NCI-H128 (cell line): ENCODE measurements around the gene SGSM1.

ENCODE experiments used
- DNase-seq: peaks from one replicate; lab custom pipeline; 2025; ENCODE audit not compliant: unreplicated experiment; lab: John Stamatoyannopoulos, UW

The SGSM1 gene

GRCh38 chr22:24807284-24807950, 1.4 kb downstream of the SGSM1 start:
- no peak for DNase-seq

- no peak for DNase-seq
Measured at GRCh38 chr22:24809331-24809730, 3.3 kb downstream of the SGSM1 start.

GRCh38 chr22:24810043-24810749, 4.2 kb downstream of the SGSM1 start:
- DNase-seq, result no peak

GRCh38 chr22:24812950-24813775, 7.2 kb downstream of the SGSM1 start:
- DNase-seq, result no peak

- no peak for DNase-seq
Measured at GRCh38 chr22:24813861-24814770, 8.1 kb downstream of the SGSM1 start.

- DNase-seq, result no peak
Measured at GRCh38 chr22:24816806-24817205, 10.8 kb downstream of the SGSM1 start.

- no peak for DNase-seq
Measured at GRCh38 chr22:24819487-24819886, 13.5 kb downstream of the SGSM1 start.

- DNase-seq, result no peak
Measured at GRCh38 chr22:24819911-24820461, 14.0 kb downstream of the SGSM1 start.

- DNase-seq, result no peak
Measured at GRCh38 chr22:24822471-24822870, 16.5 kb downstream of the SGSM1 start.

- DNase-seq, result no peak
Measured at GRCh38 chr22:24823787-24824186, 17.8 kb downstream of the SGSM1 start.

GRCh38 chr22:24824250-24824649, 18.2 kb downstream of the SGSM1 start:
- no peak for DNase-seq

GRCh38 chr22:24824915-24825314, 18.9 kb downstream of the SGSM1 start:
- DNase-seq, result no peak

GRCh38 chr22:24826710-24827285, 20.8 kb downstream of the SGSM1 start:
- no peak for DNase-seq

GRCh38 chr22:24827296-24827695, 21.3 kb downstream of the SGSM1 start:
- no peak for DNase-seq

GRCh38 chr22:24830205-24830979, 24.4 kb downstream of the SGSM1 start:
- no peak for DNase-seq

GRCh38 chr22:24831687-24832086, 25.7 kb downstream of the SGSM1 start:
- no peak for DNase-seq

GRCh38 chr22:24833881-24834495, 28.0 kb downstream of the SGSM1 start:
- DNase-seq, result no peak

- no peak for DNase-seq
Measured at GRCh38 chr22:24834845-24835570, 29.0 kb downstream of the SGSM1 start.
